GM10266 (cell line): ENCODE measurements around the gene SLC1A2.

Experiments
- DNase-seq: peaks from one replicate; pipeline ENCODE4 v3.0.0; 2012; ENCODE audit errors: extremely low spot score
- TF ChIP-seq, protein P1 (sequence below): IDR thresholded peaks from 2 replicates; pipeline ENCODE4 v1.5.1; 2012; ENCODE audit warnings: mild to moderate bottlenecking, low read depth; ENCODE audit not compliant: control insufficient read depth, insufficient read depth; ENCODE audit errors: missing control alignments

SLC1A2 gene

DNA sequence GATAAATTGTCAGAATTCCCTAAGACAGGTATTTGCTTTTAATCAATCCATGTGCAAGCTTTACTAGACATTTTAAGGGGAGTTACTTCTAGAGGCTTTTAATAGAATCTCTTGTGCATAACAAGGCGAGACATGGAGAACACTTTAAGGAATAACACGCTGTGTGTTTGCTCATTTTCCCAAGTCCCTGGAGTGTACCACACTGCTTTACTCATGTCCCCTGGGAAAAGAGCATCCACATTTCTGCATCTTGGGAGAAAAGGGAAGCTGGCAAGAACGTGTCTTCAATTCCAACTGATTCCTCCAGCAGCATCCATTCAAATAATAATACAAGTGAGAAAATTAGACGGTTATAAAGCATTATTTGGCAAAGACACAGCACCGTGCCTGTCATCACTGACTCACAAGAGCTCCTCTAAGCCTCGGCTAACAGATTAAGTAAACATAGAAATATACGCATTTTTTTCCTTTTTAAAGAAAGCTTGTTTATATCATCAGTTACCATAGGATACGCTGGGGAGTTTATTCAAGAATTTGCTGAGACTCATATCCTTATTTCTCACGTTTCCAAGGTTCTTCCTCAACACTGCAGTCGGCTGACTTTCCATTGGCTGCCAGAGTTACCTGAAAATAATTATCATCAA lies 158.9 kb downstream of the SLC1A2 start:
- DNase-seq = no peak
- TF ChIP-seq, protein P1, sequence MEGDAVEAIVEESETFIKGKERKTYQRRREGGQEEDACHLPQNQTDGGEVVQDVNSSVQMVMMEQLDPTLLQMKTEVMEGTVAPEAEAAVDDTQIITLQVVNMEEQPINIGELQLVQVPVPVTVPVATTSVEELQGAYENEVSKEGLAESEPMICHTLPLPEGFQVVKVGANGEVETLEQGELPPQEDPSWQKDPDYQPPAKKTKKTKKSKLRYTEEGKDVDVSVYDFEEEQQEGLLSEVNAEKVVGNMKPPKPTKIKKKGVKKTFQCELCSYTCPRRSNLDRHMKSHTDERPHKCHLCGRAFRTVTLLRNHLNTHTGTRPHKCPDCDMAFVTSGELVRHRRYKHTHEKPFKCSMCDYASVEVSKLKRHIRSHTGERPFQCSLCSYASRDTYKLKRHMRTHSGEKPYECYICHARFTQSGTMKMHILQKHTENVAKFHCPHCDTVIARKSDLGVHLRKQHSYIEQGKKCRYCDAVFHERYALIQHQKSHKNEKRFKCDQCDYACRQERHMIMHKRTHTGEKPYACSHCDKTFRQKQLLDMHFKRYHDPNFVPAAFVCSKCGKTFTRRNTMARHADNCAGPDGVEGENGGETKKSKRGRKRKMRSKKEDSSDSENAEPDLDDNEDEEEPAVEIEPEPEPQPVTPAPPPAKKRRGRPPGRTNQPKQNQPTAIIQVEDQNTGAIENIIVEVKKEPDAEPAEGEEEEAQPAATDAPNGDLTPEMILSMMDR = no peak

- no peak for DNase-seq
- TF ChIP-seq, protein P1 = no peak
Observed at GRCh38 chr11:35259529-35259928, 159.8 kb downstream of the SLC1A2 start.

DNA sequence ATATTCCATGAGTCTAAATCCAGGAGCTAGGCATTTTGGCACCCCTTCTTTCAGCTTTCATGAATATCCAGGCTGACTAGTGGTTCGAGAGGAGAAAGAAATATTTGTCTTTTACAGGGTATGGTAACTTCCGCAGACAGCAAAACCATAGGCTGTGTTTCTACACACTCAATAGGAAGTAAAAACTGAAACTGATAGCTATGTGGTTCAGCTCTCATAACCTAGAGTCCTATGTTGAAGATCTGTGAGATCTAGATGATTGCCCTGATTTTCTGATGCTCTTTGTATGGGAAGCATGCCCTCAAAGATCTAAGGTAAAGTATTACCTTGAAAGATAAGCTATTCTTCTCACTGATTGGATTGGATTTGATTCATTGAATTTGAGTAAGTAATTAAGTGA lies 162.1 kb downstream of the SLC1A2 start:
- DNase-seq = peak; percentile 55
- TF ChIP-seq, protein P1 = no peak

DNA sequence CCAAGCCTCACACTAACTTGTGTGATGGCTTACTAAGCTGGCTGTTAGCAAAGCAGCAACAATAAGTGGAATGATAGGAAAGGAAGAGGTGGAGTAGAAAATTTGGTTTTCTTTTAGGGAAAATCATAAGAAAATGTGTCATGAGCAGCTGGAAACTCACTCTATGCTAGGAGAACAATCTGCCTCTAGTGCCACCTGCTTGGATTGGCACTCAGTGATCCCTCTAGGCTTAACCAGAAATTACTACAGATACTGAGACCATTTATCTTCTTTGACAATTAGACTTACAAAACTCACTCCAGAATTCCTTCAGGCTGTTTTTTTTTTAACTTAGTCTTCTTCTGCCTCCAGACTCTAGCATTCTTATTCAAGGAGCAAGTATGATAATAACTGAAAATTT lies 163.1 kb downstream of the SLC1A2 start:
- no peak for DNase-seq
- TF ChIP-seq, protein P1 = no peak

DNA sequence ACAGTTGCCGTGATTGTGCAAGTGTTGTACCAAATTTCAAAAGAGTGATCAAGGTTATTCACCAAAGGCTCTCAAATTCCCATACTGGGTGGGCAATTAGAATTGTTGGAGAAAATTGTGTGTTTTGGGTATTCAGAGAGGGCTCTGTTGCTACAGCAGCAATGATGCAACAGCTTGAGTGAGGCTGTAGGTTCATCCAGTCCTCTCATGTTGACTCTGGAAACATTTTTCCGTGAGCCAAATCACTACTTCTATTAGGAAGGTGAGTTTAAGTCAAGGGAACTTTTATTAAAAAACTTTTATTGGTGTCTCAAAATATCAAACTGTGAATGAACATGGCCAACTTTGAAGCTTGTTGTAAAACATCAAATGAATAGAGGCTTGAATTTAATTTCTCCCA lies 163.8 kb downstream of the SLC1A2 start:
- DNase-seq = no peak
- TF ChIP-seq, protein P1 = no peak

- DNase-seq = no peak
- TF ChIP-seq, protein P1 = no peak
Observed at GRCh38 chr11:35253237-35253636, 166.1 kb downstream of the SLC1A2 start.

- no peak for DNase-seq
Observed at GRCh38 chr11:35250621-35251020, 168.7 kb downstream of the SLC1A2 start.

More at GRCh38 chr11:35250621-35251020, 168.7 kb downstream of the SLC1A2 start:
- TF ChIP-seq, protein P1 = no peak
